ENCODE measurements around the gene GIGYF1.
A peak's percentile ranks its signal among the peaks of the same experiment; 100 is the strongest.
"Not testable (repeated sequence)": the region's sequence is repeated elsewhere in the genome, so short reads cannot be mapped to it uniquely, and the experiment has no call there.

The GIGYF1 gene

DNA sequence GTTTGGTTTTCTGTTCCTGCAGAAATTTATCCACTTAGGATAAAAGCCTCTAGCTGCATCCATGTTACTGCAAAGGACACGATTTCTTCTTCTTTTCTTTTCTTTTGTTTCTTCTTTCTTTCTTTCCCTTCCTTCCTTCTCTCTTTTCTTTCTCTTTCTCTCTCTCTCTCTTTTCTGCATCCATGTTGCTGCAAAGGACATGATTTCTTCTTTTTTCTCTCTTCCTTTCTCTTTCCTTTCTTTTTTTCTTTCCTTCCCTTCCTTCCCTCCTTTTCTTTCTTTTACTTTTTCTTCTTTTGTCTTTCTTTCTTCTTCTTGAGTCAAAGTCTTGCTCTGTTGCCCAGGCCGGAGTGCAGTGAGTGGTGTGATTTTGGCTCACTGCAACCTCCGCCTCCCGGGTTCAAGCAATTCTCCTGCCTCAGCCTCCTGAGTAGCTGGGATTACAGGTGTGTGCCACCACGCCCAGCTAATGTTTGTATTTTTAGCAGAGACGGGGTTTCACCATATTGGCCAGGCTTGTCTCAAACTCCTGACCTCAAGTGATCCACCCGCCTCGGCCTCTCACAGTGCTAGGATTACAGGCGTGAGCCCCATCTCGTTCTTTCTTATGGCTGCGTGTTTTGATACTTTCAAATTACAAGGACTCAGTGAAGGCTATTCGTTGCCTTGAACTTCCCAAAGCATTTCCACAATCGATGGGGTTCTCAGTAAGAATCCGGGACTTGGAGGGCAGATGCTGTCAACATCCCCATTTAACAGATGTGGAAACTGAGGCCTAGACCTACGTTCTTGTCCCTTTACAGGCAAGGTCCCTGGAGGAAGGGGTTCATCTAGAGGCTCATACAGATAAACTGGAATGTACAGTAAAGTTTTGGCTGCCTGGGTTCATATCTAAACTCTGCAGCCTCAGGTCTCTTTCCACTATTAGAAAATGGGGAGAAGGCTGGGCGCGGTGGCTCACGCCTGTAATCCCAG, 22.4 kb downstream of the GIGYF1 start:
- no peak for DNase-seq (ENCODE audit: low spot score)

GRCh38 chr7:100670074-100670473, 24.0 kb downstream of the GIGYF1 start:
- DNase-seq (ENCODE audit: low spot score): no peak

GRCh38 chr7:100669106-100669505, 24.9 kb downstream of the GIGYF1 start:
- DNase-seq (ENCODE audit: low spot score): not testable (repeated sequence)

GRCh38 chr7:100668069-100668449, 26.0 kb downstream of the GIGYF1 start:
- no peak for DNase-seq (ENCODE audit: low spot score)

DNA sequence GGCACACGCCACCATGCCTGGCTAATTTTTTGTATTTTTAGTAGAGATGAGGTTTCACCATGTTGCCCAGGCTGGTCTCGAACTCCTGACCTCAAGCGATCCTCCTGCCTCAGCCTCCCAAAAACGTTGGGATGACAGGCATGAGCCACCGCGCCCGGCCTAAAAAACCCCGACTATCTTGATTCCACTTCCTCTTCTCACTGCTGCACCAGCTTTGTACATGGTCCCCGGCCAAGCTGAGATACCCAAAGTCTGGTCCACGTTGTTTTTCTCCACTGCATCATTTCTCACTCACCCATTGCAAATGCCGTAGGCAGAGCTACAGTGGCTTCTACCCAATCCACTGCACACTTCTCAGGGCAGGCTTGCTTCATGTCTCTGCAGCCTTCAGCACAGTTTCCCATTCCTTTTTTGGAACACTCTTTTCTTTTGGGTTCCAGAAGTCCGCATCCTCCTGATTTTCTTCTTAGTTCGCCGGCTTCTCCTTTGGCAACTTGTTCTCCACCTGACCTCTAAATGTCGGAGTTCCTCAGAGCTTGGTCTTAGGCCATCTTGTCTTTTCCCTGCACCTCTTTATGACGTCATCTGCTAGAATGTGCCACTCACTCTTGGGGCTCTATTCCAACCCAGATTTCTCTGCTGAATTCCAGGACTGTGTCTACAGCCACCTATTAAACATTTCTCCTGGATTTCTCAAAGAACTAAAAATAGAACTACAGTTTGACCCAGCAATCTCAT, 26.6 kb downstream of the GIGYF1 start:
- no peak for DNase-seq (ENCODE audit: low spot score)

DNA sequence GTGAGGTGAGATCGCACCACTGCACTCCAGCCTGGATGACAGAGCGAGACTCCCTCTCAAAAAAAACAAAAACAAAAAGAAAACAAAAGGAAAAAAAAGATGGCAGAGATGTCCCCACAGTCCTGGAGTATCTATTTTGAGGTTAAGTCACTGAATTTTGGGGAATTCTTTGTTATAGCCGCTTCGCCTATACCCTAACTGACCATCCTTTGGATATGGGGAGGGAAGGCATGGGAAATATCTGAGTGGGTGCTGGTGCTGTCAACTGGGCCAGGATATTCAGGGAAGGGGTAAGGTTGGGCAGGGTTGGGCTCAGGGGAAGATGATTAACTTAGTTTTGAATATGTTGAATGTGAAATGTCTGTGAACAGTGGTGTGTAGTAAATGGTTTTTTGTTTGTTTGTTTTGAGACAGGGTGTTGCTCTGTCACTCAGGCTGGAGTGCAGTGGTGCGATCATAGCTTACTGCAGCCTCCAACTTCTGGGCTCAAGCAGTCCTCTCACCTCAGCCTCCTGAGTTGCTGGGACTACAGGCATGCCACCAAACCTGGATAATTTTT, 28.8 kb downstream of the GIGYF1 start:
- no peak for DNase-seq (ENCODE audit: low spot score)

GRCh38 chr7:100662194-100662776, 31.8 kb downstream of the GIGYF1 start:
- peak; percentile 46 for DNase-seq (ENCODE audit: low spot score)

- DNase-seq (ENCODE audit: low spot score): no peak
Measured at GRCh38 chr7:100655908-100656674, 38.0 kb downstream of the GIGYF1 start, which contains the start of gene ACTL6B. ACTL6B (minus strand) TSS chr7:100656448; CDS start chr7:100656354, 94 bp downstream.

DNA sequence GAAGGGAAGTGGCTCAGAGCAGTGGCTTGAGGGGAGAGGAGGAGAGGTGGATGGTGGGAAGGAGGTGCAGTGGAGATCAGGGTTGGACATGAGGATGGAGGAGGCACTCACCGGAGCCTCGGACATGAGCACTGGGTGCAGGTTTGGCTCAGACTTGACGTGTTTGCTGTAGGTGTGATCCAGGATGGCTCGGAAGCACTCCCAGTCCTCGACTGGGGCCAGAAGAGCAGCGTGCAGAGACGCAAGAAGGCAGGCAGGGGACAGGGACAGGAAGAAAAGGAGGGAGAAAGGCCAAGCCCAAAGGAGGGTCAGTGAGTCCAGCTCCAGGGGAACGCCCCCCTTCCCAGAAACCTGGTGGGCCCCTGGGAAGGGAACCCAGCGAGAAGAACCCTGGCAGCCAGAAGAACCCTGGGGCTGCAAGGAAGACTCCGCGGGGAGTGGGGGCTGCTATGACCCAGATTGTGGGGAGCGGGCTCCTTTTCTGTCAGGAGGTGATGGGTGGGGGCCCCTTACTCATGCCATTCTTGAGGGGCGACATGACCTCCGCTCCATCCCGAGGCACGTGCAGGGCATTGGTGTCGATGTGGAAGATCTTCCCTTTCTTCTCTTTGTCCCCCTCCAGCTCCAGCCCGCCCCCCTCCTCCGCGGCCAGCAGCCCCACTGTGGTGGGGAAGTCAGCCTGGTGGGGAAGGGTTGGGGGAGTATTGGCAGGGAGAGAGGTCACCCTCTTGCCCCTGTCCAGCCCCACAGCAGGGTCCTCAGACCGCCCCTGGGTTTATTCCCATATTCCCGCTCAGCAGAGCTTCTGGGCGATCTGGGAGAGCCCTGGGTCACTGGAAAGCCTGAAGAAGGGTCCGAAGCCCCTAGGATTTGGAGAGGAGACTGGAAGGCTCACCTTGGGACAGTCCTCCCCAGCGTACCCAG, 38.9 kb downstream of the GIGYF1 start:
- no peak for DNase-seq (ENCODE audit: low spot score)

- no peak for DNase-seq (ENCODE audit: low spot score)
Measured at GRCh38 chr7:100649826-100650565, 44.1 kb downstream of the GIGYF1 start.

DNA sequence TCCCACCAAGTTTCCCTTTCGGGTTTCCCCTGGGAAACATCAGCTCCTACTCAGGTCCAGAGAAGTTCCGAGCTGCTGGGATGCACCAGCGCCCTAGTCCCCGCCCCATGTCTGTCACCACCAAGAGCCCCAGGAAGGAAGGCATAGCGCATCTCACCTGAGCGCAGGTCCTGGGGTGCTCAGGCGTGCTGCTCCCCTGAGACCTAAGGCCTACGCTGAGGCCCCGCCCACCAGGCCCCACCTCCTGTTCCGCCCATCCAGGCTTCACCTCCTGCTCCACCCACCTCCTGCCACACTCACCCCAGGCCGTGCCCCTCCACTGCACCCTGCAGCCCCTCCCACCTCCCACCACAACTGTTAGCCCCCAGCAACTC, 51.5 kb downstream of the GIGYF1 start:
- peak; percentile 89 for DNase-seq (ENCODE audit: low spot score)

DNA sequence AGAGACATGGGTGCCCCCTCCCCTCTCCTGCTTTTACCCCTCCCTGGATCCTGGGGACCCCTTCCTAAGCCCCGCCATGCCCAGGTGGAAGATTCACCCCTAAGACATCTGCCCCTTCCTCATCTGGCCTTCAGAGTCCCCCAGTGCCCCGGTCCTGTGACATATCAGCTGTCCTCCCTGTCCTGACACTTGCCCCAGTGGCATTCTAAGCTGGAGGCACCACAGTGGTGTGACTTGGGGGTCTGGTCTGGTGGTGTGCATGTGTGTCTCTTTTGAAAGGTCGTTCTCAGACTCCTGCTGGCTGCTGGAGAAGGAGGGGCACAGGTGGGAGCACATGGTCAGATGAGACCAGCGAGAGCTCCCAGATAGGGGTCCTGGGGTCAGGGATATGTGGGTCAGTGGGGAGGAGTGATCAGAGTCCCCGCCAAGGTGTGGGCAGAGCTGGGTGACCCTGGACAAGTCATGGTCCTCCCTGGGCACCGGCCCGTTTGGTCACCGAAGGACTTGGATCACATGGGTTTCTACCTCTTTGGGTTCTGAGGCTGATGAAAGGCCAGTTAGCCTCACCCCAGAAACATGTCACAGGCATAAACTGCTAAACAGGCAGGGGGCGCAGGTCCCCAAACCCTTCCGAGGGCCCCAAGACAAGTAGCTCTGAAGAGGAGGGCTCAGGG, 52.1 kb downstream of the GIGYF1 start:
- DNase-seq (ENCODE audit: low spot score): peak; percentile 54

DNA sequence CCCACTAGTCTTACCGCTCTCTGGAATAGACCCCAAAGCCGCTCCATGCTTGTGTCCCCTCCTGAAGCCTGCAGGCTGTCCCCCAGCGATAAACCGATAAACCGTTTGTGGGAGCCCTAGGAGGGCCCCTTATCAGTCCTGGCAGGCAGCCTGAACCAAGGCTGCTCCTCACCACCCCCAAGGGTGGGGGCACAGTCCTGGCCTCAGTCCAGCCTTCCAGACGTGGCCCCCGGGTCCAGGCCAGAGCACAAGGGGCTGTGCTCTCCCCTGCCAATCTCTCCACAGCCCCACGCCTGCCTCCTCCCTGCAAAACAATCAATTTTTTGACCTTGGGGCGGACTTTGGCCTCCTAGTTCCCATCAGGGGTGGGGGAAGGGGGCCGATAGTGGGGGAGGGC, 52.6 kb downstream of the GIGYF1 start, which contains the start of gene TFR2:
TSS of gene TFR2 (minus strand) at position 90 of the 397 bp plus-strand sequence. CDS start at position 47, 43 bp downstream.
- peak; percentile 89 for DNase-seq (ENCODE audit: low spot score)

- peak; percentile 41 for DNase-seq (ENCODE audit: low spot score)
Measured at GRCh38 chr7:100640517-100641440, 53.3 kb downstream of the GIGYF1 start.

GRCh38 chr7:100639995-100640516, 54.0 kb downstream of the GIGYF1 start:
- DNase-seq (ENCODE audit: low spot score): peak; percentile 56

- DNase-seq (ENCODE audit: low spot score): no peak
Measured at GRCh38 chr7:100632951-100633717, 60.9 kb downstream of the GIGYF1 start.

GRCh38 chr7:100630066-100630465, 64.0 kb downstream of the GIGYF1 start:
- no peak for DNase-seq (ENCODE audit: low spot score)

Measured in hematopoietic multipotent progenitor cell treated with erythropoietin and hydrocortisone succinate and interleukin-3 and kit ligand, for 17 days (in vitro differentiated cells).